ENCODE measurements around the gene RUVBL1.

RUVBL1 gene

DNA sequence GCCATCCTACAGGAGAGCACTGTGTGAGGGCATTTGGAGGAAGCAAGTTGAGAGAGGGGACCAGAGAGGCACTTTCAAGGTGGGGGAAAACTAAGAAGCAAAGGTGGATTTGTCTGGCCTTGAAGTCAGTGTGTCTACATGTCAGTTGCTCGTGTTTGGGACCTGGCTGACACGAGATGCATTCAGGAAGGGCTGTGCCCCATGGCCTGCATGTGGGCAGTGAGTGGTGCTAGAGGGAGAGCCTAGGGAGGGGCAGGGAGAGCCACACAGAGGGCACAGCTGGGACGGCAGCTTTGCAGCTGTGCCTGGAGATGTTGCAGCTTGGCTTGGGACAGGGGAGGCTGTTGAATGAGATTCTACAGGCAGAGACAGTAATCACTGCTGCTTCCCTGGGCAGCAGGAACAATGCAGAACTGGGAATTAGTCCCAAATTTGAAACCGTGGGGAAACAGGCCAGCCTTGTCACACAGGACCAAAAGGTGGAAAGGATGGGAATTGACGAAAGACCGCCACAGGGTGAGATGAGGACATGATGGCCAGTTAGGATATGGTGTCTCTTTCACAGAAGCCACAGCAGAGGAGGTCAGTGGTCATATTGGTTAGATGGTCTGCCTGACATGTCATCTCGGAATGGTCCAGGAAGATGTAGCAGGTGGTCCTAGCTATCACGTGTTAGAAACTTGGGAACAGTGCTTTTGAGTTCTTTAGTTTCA, 61.4 kb downstream of the RUVBL1 start:
- DNase-seq (ENCODE audit: insufficient read length) (no peak), FAIRE-seq (no peak)
- TF ChIP-seq POLR2A (IDR thresholded peaks at IDR 0.05; ENCODE audit: low read depth, low read length) (no peak; the same call in 1 of the 2 replicates), TAF1 (IDR thresholded peaks at IDR 0.05; ENCODE audit: borderline replicate concordance, low read depth, low read length) (no peak), POLR2AphosphoS5 (IDR thresholded peaks at IDR 0.05; ENCODE audit: low read depth, low read length) (no peak)

DNA sequence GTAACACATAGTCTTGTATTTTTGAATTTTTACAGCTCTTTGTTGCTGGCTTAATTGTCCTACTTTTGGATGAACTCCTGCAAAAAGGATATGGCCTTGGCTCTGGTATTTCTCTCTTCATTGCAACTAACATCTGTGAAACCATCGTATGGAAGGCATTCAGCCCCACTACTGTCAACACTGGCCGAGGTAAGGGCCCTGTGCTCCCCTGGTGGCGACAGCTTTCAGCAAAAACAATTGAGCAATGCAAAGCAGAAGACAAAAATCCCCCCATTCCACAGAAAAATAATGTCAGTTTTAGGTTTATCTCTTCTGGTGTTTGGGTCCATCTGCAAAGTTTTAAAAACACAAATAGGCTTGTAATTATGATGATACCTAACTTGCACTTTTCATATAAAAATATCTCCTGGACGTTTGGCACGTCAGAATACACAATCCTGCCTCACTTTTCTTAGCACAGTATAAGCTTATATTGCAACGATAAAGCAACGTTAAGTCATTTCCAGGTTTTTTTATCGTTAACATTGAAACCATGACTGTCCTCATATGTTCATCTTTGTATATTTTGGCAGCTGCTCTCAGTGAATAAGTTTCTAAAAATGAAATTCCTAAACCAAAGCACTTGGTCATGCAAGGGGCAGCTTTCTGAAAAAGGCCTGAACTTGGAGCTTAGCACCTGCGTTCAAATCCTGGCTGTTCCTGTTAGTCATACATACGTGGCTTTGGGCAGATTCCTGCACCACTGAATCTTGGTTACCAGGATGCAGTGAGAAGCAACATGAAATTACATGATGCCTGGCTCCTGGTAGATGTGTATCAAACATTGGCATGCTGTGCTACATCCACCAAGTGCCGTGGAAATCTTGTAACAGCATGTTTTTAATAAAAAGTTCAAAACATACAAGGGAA, 62.9 kb downstream of the RUVBL1 start:
- DNase-seq (ENCODE audit: insufficient read length): no peak
- FAIRE-seq: no peak
- TF ChIP-seq POLR2AphosphoS5 (IDR thresholded peaks at IDR 0.05; ENCODE audit: low read depth, low read length) (0 out of 2 replicates have a peak, but pooled peaks have one; percentile 31), POLR2A (IDR thresholded peaks at IDR 0.05; ENCODE audit: low read depth, low read length) (no peak), TAF1 (IDR thresholded peaks at IDR 0.05; ENCODE audit: borderline replicate concordance, low read depth, low read length) (no peak)

DNA sequence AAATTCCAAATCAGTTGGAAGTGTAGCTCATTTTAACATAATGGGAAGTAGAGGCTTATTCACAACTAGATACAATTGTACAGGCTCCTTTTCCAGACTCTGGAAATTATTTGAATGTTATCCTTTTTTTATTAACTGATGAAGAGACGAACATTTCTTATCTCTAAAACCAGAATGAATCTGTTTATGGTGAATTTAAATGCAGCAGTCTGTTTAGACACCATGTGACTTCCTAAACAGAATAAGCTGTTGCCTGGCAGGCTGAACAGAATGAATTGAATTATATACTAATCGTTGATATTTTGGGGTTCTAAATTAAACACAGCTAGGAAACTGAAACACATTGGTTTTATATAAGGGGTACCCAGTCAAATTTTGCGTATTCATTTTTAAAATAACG, 67.4 kb downstream of the RUVBL1 start:
- no peak for TF ChIP-seq POLR2AphosphoS5 (IDR thresholded peaks at IDR 0.05; ENCODE audit: low read depth, low read length)
- TF ChIP-seq TAF1 (IDR thresholded peaks at IDR 0.05; ENCODE audit: borderline replicate concordance, low read depth, low read length): no peak
- no peak for TF ChIP-seq POLR2A (IDR thresholded peaks at IDR 0.05; ENCODE audit: low read depth, low read length)
- FAIRE-seq: no peak
- DNase-seq (ENCODE audit: insufficient read length): no peak

DNA sequence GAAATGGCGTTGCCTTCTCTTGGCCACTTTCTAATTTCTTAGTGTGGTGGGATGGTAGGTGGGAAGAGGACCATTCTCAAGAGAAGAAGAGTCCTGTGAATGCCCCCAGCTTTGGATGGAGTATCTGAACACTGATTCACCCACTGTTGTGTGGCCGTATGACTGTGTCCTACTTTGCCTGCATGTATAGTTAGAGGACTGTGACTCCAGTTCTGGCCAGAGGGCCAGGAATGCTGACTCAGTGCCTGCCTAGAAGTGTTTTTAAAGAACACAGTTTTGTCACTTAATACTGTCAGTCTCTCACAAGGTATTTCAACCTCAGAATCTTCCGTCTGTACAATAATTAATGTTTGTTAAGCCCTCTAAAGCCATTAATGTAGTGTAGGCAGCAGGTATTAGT, 69.2 kb downstream of the RUVBL1 start:
- DNase-seq (ENCODE audit: insufficient read length) (no peak), FAIRE-seq (peak; percentile 24)
- no peak for TF ChIP-seq POLR2A (IDR thresholded peaks at IDR 0.05; ENCODE audit: low read depth, low read length)
- no peak for TF ChIP-seq TAF1 (IDR thresholded peaks at IDR 0.05; ENCODE audit: borderline replicate concordance, low read depth, low read length)
- TF ChIP-seq POLR2AphosphoS5 (IDR thresholded peaks at IDR 0.05; ENCODE audit: low read depth, low read length): no peak

DNA sequence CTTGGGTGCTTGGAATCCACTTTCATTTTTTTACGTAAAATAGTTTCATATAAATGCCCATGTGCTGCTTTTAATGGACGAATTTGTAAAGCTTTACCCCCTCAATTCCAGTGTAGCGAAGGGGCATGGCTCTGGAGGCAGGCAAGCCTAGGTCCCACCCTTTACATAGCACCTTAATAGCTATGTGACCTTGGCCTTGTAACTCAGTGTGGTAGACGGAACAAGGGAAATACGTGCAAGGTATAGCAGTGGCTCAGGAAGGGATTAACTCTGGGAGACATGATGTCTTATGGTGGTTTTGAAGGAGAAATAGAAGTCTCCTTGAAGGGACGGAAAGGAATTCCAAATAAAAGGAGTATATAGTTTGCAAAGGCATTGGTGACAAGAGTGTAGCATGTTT, 70.0 kb downstream of the RUVBL1 start:
- no peak for TF ChIP-seq TAF1 (IDR thresholded peaks at IDR 0.05; ENCODE audit: borderline replicate concordance, low read depth, low read length)
- TF ChIP-seq POLR2AphosphoS5 (IDR thresholded peaks at IDR 0.05; ENCODE audit: low read depth, low read length): no peak
- no peak; the same call in 1 of the 2 replicates for TF ChIP-seq POLR2A (IDR thresholded peaks at IDR 0.05; ENCODE audit: low read depth, low read length)
- FAIRE-seq (peak; percentile 36), DNase-seq (ENCODE audit: insufficient read length) (no peak)

DNA sequence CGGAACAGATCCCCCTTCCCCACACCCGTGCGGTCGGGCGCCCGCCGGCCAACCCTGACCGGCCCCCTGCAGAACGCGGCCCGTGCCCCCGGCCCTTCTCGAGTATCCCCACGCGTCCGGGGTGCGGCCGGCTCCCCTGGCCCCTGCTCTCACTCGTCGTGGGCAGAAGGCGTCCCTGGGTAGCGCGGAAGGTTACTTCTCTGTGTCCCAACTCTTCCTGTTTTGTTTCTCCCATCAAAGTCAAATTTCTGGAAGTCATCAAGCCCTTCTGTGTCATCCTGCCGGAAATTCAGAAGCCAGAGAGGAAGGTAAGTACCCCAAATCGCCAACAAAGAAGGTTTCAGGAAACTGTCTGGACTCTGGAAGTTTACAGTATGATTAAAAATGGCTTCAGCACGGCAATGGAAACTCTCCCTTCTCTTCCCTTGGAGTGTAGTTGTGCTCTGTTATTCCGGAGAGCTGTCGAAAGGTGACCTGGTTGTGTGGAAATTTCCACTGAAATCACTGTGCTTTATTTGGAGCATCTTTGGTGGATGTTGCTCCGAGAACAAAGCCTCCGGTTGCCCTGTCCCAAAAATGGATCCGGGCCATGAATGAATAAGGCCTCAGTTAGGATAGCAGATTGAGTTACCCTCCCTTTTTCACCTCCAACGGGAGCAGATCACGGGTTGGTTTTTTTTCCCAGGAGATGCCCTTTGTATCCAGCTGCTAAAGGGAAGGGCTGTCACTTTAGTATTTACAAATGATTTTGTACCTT, 70.8 kb downstream of the RUVBL1 start:
- TF ChIP-seq POLR2AphosphoS5 (IDR thresholded peaks at IDR 0.05; ENCODE audit: low read depth, low read length) (no peak), POLR2A (IDR thresholded peaks at IDR 0.05; ENCODE audit: low read depth, low read length) (no peak), TAF1 (IDR thresholded peaks at IDR 0.05; ENCODE audit: borderline replicate concordance, low read depth, low read length) (no peak)

DNA sequence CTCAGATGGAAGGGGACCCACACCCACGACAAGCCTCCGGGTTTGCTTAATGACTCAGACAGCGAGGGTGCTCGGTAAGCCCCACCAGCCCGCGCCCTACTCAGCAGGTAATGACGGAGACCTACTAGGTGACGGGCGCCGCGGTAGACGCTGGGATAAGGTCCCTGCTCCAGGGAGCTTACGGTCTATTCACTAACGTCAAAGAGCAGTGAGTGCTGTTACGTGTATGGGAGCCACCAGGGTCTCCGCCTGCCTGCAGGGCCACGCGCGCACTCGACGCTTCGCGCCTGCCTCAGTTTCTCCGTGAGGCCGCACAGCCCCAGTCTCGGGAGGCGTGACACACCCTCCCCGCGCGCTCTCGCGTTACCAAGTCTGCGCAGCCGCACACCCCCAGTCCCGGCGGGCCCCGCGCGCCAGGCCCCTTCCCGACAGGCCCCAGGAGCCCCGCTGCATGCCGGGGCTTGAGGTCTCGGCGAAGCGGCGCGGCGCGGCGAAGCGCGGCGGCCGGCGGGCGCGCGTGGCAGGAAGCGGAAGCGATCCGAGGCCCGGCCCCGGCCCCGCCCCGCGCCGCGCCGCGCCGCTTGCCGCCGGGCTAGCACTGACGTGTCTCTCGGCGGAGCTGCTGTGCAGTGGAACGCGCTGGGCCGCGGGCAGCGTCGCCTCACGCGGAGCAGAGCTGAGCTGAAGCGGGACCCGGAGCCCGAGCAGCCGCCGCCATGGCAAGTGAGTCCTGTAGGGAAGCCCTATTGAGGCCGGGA, 71.6 kb downstream of the RUVBL1 start, which contains the start of gene SEC61A1:
Gene SEC61A1 (plus strand): TSS at position 601 of the 758 bp plus-strand sequence. CDS start 116 bp downstream, at position 717.
- TF ChIP-seq POLR2A (IDR thresholded peaks at IDR 0.05; ENCODE audit: low read depth, low read length) (peak; percentile 94), POLR2AphosphoS5 (IDR thresholded peaks at IDR 0.05; ENCODE audit: low read depth, low read length) (peak; percentile 83), TAF1 (IDR thresholded peaks at IDR 0.05; ENCODE audit: borderline replicate concordance, low read depth, low read length) (peak; percentile 85)
- FAIRE-seq: peak; percentile 97
- DNase-seq (ENCODE audit: insufficient read length): peak; percentile 96

More for the DNA sequence above, 70.8 kb downstream of the RUVBL1 start:
- DNase-seq (ENCODE audit: insufficient read length): no peak
- peak; percentile 64 for FAIRE-seq

DNA sequence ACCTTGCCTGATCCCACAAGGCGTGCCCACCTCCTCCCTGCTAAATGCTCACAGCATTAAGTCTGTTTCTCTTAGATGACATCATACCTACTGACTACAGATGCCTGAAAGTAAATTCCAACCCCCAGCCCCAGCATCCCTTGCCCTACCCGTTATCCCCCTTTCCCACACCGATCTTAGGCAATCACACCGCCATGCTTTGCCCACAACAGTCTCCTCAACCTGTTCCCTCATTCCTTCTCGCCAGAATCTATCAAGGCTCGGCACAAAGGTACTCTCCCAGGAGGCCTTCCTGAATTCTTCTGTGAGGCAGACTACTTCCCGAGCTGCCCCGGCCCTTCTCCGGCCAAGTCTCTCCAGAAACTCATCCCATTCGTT, 72.2 kb downstream of the RUVBL1 start:
- TF ChIP-seq TAF1 (IDR thresholded peaks at IDR 0.05; ENCODE audit: borderline replicate concordance, low read depth, low read length) (no peak), POLR2AphosphoS5 (IDR thresholded peaks at IDR 0.05; ENCODE audit: low read depth, low read length) (no peak), POLR2A (IDR thresholded peaks at IDR 0.05; ENCODE audit: low read depth, low read length) (no peak)
- DNase-seq (ENCODE audit: insufficient read length): no peak

DNA sequence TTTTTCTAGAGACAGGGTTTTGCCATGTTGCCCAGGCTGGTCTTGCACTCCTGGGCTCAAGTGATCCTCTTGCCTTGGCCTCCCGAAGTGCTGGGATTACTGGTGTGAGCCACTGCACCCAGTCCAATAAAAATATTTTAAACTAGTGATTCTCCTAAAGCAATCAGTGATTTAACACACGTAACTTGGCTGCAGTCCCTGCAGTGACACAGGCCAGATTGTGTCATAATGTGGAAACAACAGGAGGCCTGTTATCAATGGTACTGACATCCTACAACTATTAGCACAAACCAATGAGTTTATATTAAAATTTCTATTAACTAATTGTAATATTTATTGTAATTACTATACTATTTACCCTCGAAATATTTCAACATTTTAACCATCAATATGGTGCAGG, 73.0 kb downstream of the RUVBL1 start:
- FAIRE-seq (no peak), DNase-seq (ENCODE audit: insufficient read length) (no peak)
- TF ChIP-seq POLR2AphosphoS5 (IDR thresholded peaks at IDR 0.05; ENCODE audit: low read depth, low read length): no peak
- no peak for TF ChIP-seq POLR2A (IDR thresholded peaks at IDR 0.05; ENCODE audit: low read depth, low read length)
- TF ChIP-seq TAF1 (IDR thresholded peaks at IDR 0.05; ENCODE audit: borderline replicate concordance, low read depth, low read length): no peak

More for the DNA sequence above, 72.2 kb downstream of the RUVBL1 start:
- FAIRE-seq: peak; percentile 33

DNA sequence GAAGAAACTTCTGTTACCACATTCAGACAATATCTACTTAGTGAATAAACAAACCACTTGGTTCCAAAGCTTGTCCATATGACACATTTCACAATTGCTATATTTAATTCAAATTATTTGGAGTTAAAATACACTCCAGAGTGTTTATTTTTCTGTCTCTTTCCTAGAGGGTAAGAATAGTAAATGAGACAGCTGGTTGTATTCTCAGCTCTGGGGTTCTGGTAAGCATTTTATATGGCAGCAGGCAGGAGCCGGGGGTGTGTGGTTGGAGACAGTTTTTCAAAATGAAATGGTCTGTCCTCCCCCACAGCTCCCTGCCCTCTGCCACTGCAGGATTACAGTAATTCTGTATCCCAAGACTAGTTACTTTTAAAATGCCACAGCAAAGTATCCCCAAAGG, 82.3 kb downstream of the RUVBL1 start:
- DNase-seq (ENCODE audit: insufficient read length): no peak
- TF ChIP-seq TAF1 (IDR thresholded peaks at IDR 0.05; ENCODE audit: borderline replicate concordance, low read depth, low read length): no peak
- TF ChIP-seq POLR2A (IDR thresholded peaks at IDR 0.05; ENCODE audit: low read depth, low read length): no peak
- TF ChIP-seq POLR2AphosphoS5 (IDR thresholded peaks at IDR 0.05; ENCODE audit: low read depth, low read length): no peak

More for the DNA sequence above, 82.3 kb downstream of the RUVBL1 start:
- no peak for FAIRE-seq

All from GM12892 (cell line).